Measurements from ENCODE around the gene LPIN1. TPM values are rescaled to one million over a fixed set of nuclear protein-coding genes. Genes with fewer than 3 reads are reported as not detected.

The LPIN1 gene
- total RNA-seq, 1 donor, result 50.6 TPM

GRCh38 chr2:11743366-11743765, 3.1 kb upstream of the LPIN1 start:
- no peak for DNase-seq (ENCODE audit: low read depth in 2 of 3, low spot score in 2 of 3)

DNA sequence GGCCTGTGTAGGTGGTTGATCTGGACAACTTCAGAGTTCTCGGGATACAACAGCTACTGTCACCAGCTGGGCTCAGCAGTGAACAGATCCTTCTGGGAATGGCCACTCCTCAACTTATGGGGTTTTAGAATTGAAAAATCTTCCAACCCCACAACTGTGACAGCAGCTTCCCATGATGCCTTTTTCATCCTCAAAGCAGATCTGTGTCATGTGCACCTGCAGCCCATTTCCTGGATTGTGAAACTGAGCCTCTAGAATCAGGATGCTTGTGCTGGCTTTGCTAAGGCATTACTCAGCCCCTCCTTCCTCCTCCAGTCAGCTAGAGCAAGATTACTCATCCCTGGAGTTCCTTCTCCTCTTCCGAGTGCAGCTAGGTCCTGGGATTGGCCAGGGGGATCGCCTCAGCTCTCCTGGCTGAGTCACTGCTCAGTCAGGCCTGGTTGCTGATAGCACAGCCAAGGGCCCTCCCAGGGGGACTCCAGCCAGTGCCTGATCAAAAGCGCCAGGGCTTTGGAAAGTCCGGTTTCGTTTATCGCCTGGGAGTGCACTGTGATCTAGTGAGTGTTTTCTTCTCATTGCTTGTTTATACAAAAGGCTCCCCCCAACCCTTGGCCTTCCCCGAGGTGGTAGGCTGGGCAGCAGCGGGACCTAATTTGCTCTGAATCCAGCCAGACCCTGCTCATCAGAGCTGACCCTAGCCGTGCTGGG, 2.4 kb upstream of the LPIN1 start:
- DNase-seq (ENCODE audit: low read depth in 2 of 3, low spot score in 2 of 3), result peak in 2 of 3 donors; percentile 77 to 89

DNA sequence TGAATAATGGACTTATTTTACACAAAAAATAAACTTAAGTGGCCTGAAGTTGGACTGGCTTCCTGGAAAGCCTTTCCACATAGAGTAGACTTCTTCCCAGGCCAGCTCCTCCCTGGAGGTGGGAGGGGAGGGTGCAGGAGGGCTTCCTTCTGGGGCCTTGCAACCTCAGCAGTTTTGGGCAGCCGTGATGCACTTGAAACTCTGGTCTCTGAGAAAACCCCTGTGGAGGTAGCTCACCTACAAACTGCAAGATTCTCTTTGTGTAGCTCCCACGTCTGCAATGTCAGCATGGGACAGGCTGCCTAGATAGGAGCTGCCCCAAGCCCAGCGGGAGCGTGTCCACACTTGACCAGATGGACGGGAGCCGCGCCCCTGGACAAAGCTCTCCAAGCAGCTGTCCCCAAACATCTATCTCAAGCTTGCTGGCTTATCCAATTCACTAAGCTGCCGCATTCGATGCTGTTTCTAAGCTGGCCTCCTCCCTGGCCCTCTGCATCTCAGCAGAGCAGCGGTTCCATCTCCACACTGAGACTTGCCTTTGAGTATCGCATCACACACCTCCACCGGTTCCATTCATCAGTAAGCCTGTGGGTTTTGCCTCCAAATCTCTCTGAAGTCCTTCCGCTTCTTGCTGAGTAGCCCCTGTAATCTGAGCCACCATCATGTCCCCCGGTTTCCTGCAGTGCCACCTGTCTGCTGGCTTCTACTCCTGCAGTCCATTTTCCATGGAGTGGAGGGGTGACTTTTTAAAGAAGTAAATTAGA, 1.6 kb upstream of the LPIN1 start:
- peak in 2 of 3 donors; percentile 89 to 92 for DNase-seq (ENCODE audit: low read depth in 2 of 3, low spot score in 2 of 3)

- no peak for DNase-seq (ENCODE audit: low read depth in 2 of 3, low spot score in 2 of 3)
Observed at GRCh38 chr2:11745613-11746375, 638 bp upstream of the LPIN1 start.

DNA sequence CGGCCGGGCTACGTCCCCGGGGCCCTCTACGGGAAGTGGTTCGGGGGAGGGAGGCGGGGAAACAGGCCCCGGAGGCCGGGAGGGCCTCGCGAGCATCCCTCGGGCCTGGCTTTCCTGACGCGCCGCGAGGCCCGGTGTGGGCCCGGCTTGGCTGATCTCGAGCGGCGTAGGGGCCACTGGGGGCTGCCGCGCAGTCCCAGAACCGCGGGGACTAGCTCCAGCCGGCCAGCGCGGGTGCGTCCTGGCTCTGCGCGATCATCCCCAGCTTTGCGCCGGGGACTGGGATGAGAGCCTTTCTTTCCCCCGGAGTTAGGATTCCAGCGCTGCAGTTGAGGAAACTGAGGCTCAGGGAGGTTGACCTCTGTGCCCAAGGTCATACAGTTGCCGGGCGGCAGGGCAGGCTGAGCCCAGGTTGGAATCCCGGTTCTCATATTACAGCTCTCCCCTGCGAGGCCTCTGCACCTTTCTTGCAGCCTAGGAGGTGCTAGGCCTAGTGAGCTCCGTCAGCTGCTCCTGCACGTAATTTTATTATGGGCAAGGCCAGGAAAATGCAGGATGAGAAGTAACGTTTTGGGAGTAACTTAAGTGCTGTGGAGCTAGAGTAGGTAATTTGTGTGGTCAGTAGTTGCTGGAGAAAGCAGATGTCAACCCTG, 501 bp downstream of the LPIN1 start:
- DNase-seq (ENCODE audit: low read depth in 2 of 3, low spot score in 2 of 3), result no peak

GRCh38 chr2:11748018-11748860, 1.8 kb downstream of the LPIN1 start:
- peak in 2 of 3 donors; percentile 53 to 74 for DNase-seq (ENCODE audit: low read depth in 2 of 3, low spot score in 2 of 3)

DNA sequence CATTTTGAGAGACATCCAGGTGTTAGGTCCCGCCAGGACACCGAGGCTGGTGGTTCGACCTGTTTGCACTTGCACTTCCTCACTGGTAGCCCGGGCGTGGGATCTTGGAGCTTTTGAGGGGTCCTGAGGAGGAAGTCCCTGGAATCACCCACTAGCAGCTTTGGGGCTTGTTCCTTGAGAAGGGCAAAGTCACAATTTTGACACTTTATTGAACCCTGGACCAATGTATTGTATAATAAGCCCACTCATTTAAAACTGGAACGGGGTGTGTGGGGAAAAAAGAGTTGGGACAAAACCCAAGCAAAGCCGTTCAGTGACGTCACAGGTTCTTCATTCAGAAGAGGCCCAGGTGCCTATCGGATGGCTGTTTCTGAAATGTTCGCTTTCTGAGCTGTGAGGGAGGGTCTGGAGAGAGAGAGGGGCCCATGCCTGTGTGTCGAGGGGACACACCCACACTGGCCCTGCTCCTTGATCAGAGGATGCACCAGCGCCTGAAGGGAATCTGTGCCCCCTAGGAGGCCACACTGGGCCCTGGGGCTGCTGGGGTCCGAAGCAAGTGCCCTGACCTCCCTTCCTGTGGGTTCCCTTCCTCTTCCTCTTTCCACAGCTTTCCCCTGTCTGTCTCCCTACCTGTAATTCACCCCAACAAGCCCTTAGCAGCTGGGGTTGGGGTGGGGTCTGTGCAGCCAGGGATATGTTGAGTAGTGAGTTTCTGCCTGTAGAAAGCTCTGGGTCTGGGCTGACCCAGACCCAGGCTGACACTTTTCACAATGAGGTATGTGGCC, 2.6 kb downstream of the LPIN1 start:
- DNase-seq (ENCODE audit: low read depth in 2 of 3, low spot score in 2 of 3), result no peak

- DNase-seq (ENCODE audit: low read depth in 2 of 3, low spot score in 2 of 3), result peak in 1 of 3 donors; percentile 44
Observed at GRCh38 chr2:11749646-11750349, 3.4 kb downstream of the LPIN1 start.

DNA sequence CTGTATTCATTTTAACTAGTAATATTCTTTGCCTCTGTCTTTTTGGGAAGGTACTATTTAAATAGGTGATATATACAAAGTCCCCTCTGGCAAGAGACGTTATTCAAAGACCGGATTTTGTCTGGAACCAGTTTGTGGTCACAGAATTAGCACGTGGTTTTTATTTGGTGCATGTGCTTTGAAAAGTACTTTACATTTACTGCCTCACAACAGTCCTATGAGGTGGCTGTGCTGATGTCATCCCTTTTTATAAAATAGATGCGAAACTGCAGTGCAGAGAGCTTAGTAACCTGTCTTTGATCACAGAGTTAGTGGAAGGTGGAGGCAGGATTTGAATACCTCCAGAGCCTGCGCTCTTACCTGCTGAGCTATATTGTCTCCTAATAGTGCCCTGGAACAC, 4.0 kb downstream of the LPIN1 start:
- peak in 2 of 3 donors; percentile 52 to 83 for DNase-seq (ENCODE audit: low read depth in 2 of 3, low spot score in 2 of 3)

GRCh38 chr2:11750917-11751316, 4.5 kb downstream of the LPIN1 start:
- no peak for DNase-seq (ENCODE audit: low read depth in 2 of 3, low spot score in 2 of 3)

GRCh38 chr2:11752906-11753305, 6.5 kb downstream of the LPIN1 start:
- no peak for DNase-seq (ENCODE audit: low read depth in 2 of 3, low spot score in 2 of 3)

DNA sequence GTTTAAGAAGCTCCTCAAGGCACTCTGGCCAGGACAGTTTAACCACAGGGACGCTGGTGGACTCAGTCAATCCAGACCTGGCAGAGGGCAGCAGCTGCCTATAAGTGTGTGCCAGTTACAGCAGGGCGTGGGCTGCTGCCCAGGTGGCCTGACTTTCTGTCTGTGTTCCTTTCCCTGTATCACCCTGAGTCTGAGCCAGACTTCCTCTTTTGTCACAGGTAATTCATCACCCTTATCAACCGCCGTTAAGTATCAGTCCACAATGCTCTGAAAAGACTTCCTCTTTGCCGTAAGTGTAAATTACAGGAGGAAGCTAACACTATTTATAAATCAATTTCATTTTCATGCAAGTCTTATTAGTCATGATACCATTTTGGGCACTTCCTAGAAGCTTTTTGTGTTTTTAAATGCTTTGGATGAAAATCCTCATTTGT, 7.0 kb downstream of the LPIN1 start:
- DNase-seq (ENCODE audit: low read depth in 2 of 3, low spot score in 2 of 3), result peak in 2 of 3 donors; percentile 91 to 97

GRCh38 chr2:11753886-11754699, 7.7 kb downstream of the LPIN1 start:
- peak in 2 of 3 donors; percentile 80 for DNase-seq (ENCODE audit: low read depth in 2 of 3, low spot score in 2 of 3)

DNA sequence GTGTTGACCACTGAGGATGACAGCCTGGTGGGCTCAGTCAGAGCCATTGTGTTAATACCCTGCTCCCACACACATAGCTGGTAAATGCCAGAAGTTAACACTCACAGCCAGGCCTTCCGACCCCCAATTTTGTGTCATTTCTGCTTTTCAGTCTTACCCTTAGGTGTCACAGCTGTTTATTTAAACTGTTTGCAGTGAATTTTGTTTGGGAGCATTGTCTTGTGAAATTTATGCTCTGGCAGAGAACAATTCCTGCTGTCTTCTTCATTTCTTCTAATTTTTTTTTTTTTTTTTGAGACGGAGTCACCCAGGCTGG, 8.2 kb downstream of the LPIN1 start:
- DNase-seq (ENCODE audit: low read depth in 2 of 3, low spot score in 2 of 3), result no peak

DNA sequence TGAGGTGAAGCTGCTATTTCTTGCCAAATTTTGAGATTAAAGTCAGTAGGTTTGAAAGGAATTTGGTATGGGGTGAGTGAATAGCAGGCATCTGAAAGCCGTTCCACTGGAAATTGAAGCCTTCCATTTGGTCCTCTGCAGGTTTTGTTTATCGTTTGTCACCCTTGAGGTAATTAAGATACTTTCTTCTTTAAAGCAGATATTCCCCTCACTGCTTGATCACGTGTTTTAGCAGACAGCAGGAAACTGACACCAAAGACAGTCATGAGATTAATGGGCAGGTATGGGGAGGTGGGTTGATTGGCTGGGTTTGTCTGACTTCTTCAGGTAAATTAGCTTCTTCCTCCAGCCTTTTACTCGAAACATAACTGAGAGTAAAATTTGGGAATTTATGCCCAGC, 10.7 kb downstream of the LPIN1 start:
- no peak for DNase-seq (ENCODE audit: low read depth in 2 of 3, low spot score in 2 of 3)

GRCh38 chr2:11758187-11758586, 11.8 kb downstream of the LPIN1 start:
- DNase-seq (ENCODE audit: low read depth in 2 of 3, low spot score in 2 of 3), result no peak

- DNase-seq (ENCODE audit: low read depth in 2 of 3, low spot score in 2 of 3), result peak in 1 of 3 donors; percentile 52
Observed at GRCh38 chr2:11758647-11759046, 12.2 kb downstream of the LPIN1 start.
